Panc1 (cell line): ENCODE results near the gene CD300LG.

Experiments
- CTCF ChIP-seq: fragments of 450-650 bp; IDR thresholded peaks from 2 replicates; pipeline ENCODE4 v1.5.1; 2017; ENCODE audit warnings: mild to moderate bottlenecking
- POLR2AphosphoS5 ChIP-seq: IDR thresholded peaks from 2 replicates; pipeline ENCODE4 v1.6.1; 2012; ENCODE audit warnings: mild to moderate bottlenecking, low read depth, low read length, moderate library complexity
- SIN3A ChIP-seq: IDR thresholded peaks from 2 replicates; pipeline ENCODE4 v1.6.1; 2012; ENCODE audit warnings: low read depth, mild to moderate bottlenecking, low read length, moderate library complexity, borderline replicate concordance; ENCODE audit not compliant: insufficient read depth
- TCF7L2 ChIP-seq: IDR thresholded peaks from 2 replicates; pipeline ENCODE4 v1.6.1; 2011; ENCODE audit warnings: mild to moderate bottlenecking, low read depth, low read length, inconsistent platforms
- TF ChIP-seq, protein P1 (sequence below), 2 experiments: IDR thresholded peaks; 2 replicates each; pipeline ENCODE4 v1.6.1; 2011 to 2012; ENCODE audit warnings: low read depth in 2 of 2, control low read depth in 1 of 2, low read length in 1 of 2, mild to moderate bottlenecking in 1 of 2, moderate library complexity in 1 of 2; ENCODE audit not compliant: insufficient read depth in 1 of 2

GRCh38 chr17:43905400-43905984, 58.5 kb downstream of the CD300LG start:
- TF ChIP-seq CTCF = no peak
- TF ChIP-seq TCF7L2 = no peak
- TF ChIP-seq POLR2AphosphoS5 = no peak
- TF ChIP-seq, protein P1, sequence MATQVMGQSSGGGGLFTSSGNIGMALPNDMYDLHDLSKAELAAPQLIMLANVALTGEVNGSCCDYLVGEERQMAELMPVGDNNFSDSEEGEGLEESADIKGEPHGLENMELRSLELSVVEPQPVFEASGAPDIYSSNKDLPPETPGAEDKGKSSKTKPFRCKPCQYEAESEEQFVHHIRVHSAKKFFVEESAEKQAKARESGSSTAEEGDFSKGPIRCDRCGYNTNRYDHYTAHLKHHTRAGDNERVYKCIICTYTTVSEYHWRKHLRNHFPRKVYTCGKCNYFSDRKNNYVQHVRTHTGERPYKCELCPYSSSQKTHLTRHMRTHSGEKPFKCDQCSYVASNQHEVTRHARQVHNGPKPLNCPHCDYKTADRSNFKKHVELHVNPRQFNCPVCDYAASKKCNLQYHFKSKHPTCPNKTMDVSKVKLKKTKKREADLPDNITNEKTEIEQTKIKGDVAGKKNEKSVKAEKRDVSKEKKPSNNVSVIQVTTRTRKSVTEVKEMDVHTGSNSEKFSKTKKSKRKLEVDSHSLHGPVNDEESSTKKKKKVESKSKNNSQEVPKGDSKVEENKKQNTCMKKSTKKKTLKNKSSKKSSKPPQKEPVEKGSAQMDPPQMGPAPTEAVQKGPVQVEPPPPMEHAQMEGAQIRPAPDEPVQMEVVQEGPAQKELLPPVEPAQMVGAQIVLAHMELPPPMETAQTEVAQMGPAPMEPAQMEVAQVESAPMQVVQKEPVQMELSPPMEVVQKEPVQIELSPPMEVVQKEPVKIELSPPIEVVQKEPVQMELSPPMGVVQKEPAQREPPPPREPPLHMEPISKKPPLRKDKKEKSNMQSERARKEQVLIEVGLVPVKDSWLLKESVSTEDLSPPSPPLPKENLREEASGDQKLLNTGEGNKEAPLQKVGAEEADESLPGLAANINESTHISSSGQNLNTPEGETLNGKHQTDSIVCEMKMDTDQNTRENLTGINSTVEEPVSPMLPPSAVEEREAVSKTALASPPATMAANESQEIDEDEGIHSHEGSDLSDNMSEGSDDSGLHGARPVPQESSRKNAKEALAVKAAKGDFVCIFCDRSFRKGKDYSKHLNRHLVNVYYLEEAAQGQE (IDR thresholded peaks at IDR 0.05; ENCODE audit: insufficient read depth in 1 of 2, low read depth in 2 of 2, low read length in 1 of 2) = no peak
- TF ChIP-seq SIN3A = no peak
